A673 (cell line): ENCODE measurements around the gene SEZ6L. TPM values are rescaled to one million over a fixed set of nuclear protein-coding genes. Genes with fewer than 3 reads are reported as not detected.
A peak's percentile ranks its signal among the peaks of the same experiment; 100 is the strongest.

Experiments used
- BruUV-seq: library from RNA; stranded (reverse); fragments of 400-500 nt; replicated peaks from 2 replicates; lab custom pipeline; 2021; lab: Mats Ljungman, UMichigan
- CTCF ChIA-PET: fragments of 300-600 bp; sonication (Branson Sonifier 250); formaldehyde crosslinking; loops from one replicate; lab custom pipeline; 2022; ENCODE audit warnings: antibody characterized with exemption; lab: Charles Lee
- POLR2A ChIA-PET: fragments of 300-600 bp; sonication (Branson Sonifier 250); formaldehyde crosslinking; loops from one replicate; lab custom pipeline; 2022; ENCODE audit warnings: antibody characterized with exemption; ENCODE audit not compliant: low non-redundant PET; lab: Charles Lee
- DNase-seq: peaks from one replicate; pipeline ENCODE4 v3.0.0-alpha.2; 2015; ENCODE audit warnings: low spot score
- H3K27ac ChIP-seq: fragments of 200-600 bp; sonication (generic); 2 replicates; pipeline ENCODE4 v1.5.1; 2016; ENCODE audit warnings: mixed run types, low read depth, mild to moderate bottlenecking, mixed read lengths, antibody characterized with exemption, low read length; ENCODE audit not compliant: poor library complexity, severe bottlenecking
- H3K27me3 ChIP-seq: fragments of 200-600 bp; sonication (generic); replicated peaks from 2 replicates; pipeline ENCODE4 v1.6.1; 2017; ENCODE audit warnings: mixed run types, low read depth, mild to moderate bottlenecking, mixed read lengths, antibody characterized with exemption, low read length; ENCODE audit not compliant: insufficient read depth, poor library complexity
- H3K36me3 ChIP-seq: fragments of 200-600 bp; sonication (generic); 2 replicates; pipeline ENCODE4 v1.6.1; 2016; ENCODE audit warnings: mixed run types, mild to moderate bottlenecking, mixed read lengths, antibody characterized with exemption, low read length; ENCODE audit not compliant: insufficient read depth, poor library complexity, severe bottlenecking
- H3K4me1 ChIP-seq: fragments of 200-600 bp; sonication (generic); 2 replicates; pipeline ENCODE4 v1.6.1; 2017; ENCODE audit warnings: mixed run types, mild to moderate bottlenecking, mixed read lengths, antibody characterized with exemption, low read length; ENCODE audit not compliant: insufficient read depth, poor library complexity, severe bottlenecking
- H3K4me3 ChIP-seq: fragments of 200-600 bp; sonication (generic); 2 replicates; pipeline ENCODE4 v1.5.1; 2016; ENCODE audit warnings: low read depth, mixed run types, mild to moderate bottlenecking, mixed read lengths, low read length; ENCODE audit not compliant: poor library complexity, severe bottlenecking
- H3K9me3 ChIP-seq: fragments of 200-600 bp; sonication (generic); 2 replicates; pipeline ENCODE4 v1.6.1; 2016; ENCODE audit warnings: mixed run types, low read depth, mild to moderate bottlenecking, mixed read lengths, antibody characterized with exemption, low read length; ENCODE audit not compliant: poor library complexity, severe bottlenecking
- EZH2 ChIP-seq: fragments of 200-600 bp; sonication (generic); IDR thresholded peaks from 2 replicates; pipeline ENCODE4 v1.6.1; 2017; ENCODE audit warnings: borderline replicate concordance, low read depth, mild to moderate bottlenecking, mixed read lengths, antibody characterized with exemption, low read length; ENCODE audit not compliant: poor library complexity, severe bottlenecking
- intact Hi-C: fragments of 100-400 bp; cut with micrococcal nuclease; formaldehyde crosslinking; loops from one replicate; pipeline ENCODE4 v1.10.0; 2022; ENCODE audit not compliant: unreplicated experiment
- total RNA-seq: library from RNA; stranded (reverse); gene quantifications from 2 replicates; pipeline ENCODE4 v1.2.3, GENCODE V29; 2021
- TF ChIP-seq, protein P1 (sequence below): fragments of 300-800, 200-600 bp; sonication (generic); conservative IDR thresholded peaks from 2 replicates; pipeline ENCODE4 v1.5.1; 2017; ENCODE audit warnings: low read depth, mild to moderate bottlenecking, antibody characterized with exemption, low read length, moderate library complexity, mixed read lengths

The SEZ6L gene
- total RNA-seq, 1 experiment from 2014 or later, result 6.3 TPM

DNA sequence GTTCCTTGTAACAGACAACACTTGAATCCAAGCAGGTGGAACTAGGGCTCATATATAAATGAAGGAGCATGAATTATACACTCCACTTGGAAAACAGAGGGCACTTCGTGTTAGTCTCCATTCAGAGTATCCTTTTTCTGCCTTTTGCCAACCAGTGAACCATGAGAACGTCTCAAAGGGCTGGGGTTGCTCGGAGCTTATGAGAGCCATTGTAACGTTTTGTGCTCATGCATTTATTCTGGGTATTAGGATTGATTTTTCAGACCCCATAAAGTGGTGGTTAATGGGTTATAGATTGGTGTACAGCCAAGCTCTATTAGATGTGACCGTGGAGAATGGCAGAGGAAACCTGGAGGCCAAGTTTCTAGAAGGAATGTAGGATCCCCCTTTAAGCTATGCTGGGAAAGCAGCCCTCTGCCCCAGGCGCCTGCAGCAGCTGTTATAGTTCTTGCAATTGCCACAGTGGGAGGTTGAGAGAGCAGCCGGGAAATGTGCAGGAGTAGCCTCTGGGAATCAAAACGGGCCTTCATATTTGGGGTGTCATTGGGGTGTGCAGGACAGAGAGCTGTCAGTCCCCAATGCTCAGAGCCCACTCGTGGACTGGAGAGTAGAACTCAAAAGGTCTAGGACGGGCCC is 205.2 kb downstream of the SEZ6L start:
- Histone ChIP-seq H3K36me3 (no peaks in the 10 kb centered on the region), H3K27ac (no peak overlapping the region), H3K9me3 (no peaks in the 10 kb centered on the region), H3K4me3 (no peak overlapping the region), H3K27me3 (peaks cover 24% of the 10 kb centered on the region), H3K4me1 (no peaks in the 10 kb centered on the region)
- BruUV-seq, result no TSS peak
- CTCF ChIA-PET, result interaction anchor here (1.2 kb wide), 1 partner anchor 9 kb away, joined by 3 read pairs; no protein-coding TSS in a partner anchor
- POLR2A ChIA-PET, result no interaction called here
- intact Hi-C loops, result no loop called here
- TF ChIP-seq, protein P1, sequence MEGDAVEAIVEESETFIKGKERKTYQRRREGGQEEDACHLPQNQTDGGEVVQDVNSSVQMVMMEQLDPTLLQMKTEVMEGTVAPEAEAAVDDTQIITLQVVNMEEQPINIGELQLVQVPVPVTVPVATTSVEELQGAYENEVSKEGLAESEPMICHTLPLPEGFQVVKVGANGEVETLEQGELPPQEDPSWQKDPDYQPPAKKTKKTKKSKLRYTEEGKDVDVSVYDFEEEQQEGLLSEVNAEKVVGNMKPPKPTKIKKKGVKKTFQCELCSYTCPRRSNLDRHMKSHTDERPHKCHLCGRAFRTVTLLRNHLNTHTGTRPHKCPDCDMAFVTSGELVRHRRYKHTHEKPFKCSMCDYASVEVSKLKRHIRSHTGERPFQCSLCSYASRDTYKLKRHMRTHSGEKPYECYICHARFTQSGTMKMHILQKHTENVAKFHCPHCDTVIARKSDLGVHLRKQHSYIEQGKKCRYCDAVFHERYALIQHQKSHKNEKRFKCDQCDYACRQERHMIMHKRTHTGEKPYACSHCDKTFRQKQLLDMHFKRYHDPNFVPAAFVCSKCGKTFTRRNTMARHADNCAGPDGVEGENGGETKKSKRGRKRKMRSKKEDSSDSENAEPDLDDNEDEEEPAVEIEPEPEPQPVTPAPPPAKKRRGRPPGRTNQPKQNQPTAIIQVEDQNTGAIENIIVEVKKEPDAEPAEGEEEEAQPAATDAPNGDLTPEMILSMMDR, result no peak
- no peak for TF ChIP-seq EZH2
- no peak for DNase-seq

DNA sequence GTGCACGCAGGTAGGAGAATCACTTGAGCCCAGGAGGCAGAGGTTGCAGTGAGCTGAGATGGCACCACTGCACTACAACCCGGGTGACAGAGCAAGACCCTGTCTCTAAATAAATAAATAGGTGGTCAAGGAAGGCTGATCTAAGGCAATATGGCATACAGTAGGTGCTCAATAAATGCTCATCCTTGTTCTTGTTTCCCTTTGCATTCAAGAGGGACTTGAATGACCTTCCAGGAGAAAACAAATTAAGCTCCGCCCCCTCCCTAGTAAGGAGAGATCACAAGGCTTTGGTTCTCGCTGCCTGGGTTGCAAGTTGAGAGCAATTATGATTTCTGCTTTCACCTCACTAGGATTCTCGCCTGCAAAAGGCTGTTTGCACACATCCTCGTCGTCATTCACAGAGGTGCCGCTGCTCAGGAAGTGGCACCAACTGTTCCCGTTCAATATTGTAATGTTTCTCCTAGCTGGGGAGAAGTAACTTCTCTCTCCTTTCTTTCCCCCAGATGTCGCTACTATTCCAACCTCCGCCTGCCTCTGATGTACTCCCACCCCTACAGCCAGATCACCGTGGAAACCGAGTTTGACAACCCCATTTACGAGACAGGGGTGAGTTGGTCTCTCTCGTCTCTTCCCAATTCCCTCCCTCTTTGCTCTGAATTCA is 208.0 kb downstream of the SEZ6L start:
- CTCF ChIA-PET, result interaction anchor here (0.5 kb wide), 1 partner anchor 84 kb away, joined by 5 read pairs; no protein-coding TSS in a partner anchor
- DNase-seq, result peak; percentile 15
- no peak overlapping the region for H3K27ac ChIP-seq
- H3K4me1 ChIP-seq, result no peaks in the 10 kb centered on the region
- no peaks in the 10 kb centered on the region for H3K36me3 ChIP-seq
- no peak overlapping the region for H3K4me3 ChIP-seq
- TF ChIP-seq, protein P1, result no peak; the same call in 1 of the 2 replicates
- TF ChIP-seq EZH2, result no peak
- BruUV-seq, result no TSS peak
- POLR2A ChIA-PET, result no interaction called here
- no peaks in the 10 kb centered on the region for H3K9me3 ChIP-seq
- peaks cover 22% of the 10 kb centered on the region for H3K27me3 ChIP-seq
- intact Hi-C loops, result no loop called here

DNA sequence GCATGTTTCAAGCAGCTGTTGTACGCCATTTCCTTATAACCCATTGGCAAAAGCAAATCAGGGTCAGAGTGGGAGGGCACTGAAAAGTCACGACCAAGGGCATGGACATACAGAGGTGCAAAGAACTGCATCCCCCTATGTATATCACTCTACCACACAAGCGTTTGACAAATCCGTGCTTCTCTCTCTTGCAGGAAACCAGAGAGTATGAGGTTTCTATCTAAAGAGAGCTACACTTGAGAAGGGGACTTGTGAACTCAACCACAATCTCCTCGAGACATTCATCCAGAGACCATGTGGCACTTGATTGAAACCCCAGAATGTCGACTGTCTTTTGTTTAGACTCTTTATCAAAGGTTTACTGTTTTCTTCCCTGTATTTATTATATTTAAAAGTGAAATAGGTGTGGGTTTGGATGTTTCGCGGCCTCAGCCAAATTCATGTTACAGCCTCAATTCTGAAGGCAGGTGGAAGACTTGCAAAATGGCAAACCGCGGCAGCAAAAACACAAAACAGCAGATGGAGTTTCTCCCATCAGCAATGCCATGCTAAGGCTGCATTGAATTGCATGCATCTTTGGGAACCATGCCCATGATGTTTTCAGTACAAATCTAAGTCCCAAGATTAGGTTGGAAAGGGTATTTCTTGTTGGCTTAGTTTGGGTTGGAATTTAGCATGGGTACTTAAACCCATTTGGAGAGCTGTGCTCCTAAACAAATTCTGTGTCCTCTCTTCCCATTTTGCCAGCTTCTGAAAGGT is 211.0 kb downstream of the SEZ6L start:
- Histone ChIP-seq H3K4me3 (no peak overlapping the region), H3K4me1 (no peaks in the 10 kb centered on the region), H3K36me3 (no peaks in the 10 kb centered on the region), H3K27ac (no peak overlapping the region), H3K9me3 (no peaks in the 10 kb centered on the region), H3K27me3 (peaks cover 15% of the 10 kb centered on the region)
- ChIA-PET CTCF (no interaction called here), POLR2A (no interaction called here)
- DNase-seq, result no peak
- intact Hi-C loops, result no loop called here
- TF ChIP-seq, protein P1, result no peak
- TF ChIP-seq EZH2, result no peak
- no TSS peak for BruUV-seq
